Liver (tissue), 9 donors: ENCODE data around the gene CLEC16A. TPM values are rescaled to one million over a fixed set of nuclear protein-coding genes. Genes with fewer than 3 reads are reported as not detected.

Experiments used
- DNase-seq: peaks from one replicate; pipeline ENCODE4 v3.0.0-alpha.2; 2017; ENCODE audit warnings: low spot score
- H3K27ac ChIP-seq, 2 donors: one replicate each; pipeline ENCODE4 v1.7.0; 2013; ENCODE audit warnings: inconsistent platforms in 2 of 2, low read length in 2 of 2, control low read depth in 1 of 2, low read depth in 1 of 2, mild to moderate bottlenecking in 1 of 2
- H3K27me3 ChIP-seq, 4 donors: one replicate each; pipeline versions ENCODE4 v1.6.1 to v1.7.0; 2013; ENCODE audit warnings: low read length in 3 of 4, inconsistent platforms in 1 of 4, mild to moderate bottlenecking in 1 of 4, moderate library complexity in 1 of 4; ENCODE audit not compliant: control insufficient read depth in 4 of 4, insufficient read depth in 4 of 4
- H3K36me3 ChIP-seq, 4 donors: one replicate each; pipeline versions ENCODE4 v1.6.1 to v1.7.0; 2013; ENCODE audit warnings: low read length in 3 of 4, mild to moderate bottlenecking in 3 of 4, low read depth in 1 of 4, moderate library complexity in 1 of 4; ENCODE audit not compliant: control insufficient read depth in 4 of 4, insufficient read depth in 3 of 4
- H3K4me1 ChIP-seq, 4 donors: one replicate each; pipeline versions ENCODE4 v1.6.1 to v1.7.0; 2013; ENCODE audit warnings: low read length in 3 of 4, mild to moderate bottlenecking in 3 of 4, moderate library complexity in 1 of 4; ENCODE audit not compliant: control insufficient read depth in 4 of 4, insufficient read depth in 4 of 4
- H3K4me3 ChIP-seq, 3 donors: one replicate each; pipeline versions ENCODE4 v1.6.1 to v1.7.0; 2013; ENCODE audit warnings: low read length in 3 of 3, control low read depth in 1 of 3, low read depth in 1 of 3, mild to moderate bottlenecking in 1 of 3
- H3K9ac ChIP-seq, 2 donors: one replicate each; pipeline ENCODE4 v1.7.0; 2013; ENCODE audit warnings: low read length in 2 of 2, mild to moderate bottlenecking in 2 of 2, moderate library complexity in 2 of 2, control low read depth in 1 of 2, low read depth in 1 of 2
- H3K9me3 ChIP-seq, 4 donors: one replicate each; pipeline versions ENCODE4 v1.6.1 to v1.7.0; 2013; ENCODE audit warnings: low read length in 3 of 4; ENCODE audit not compliant: control insufficient read depth in 4 of 4
- ATF3 ChIP-seq: IDR thresholded peaks from 2 replicates; pipeline ENCODE4 v1.6.1; 2016; ENCODE audit warnings: antibody characterized with exemption
- CTCF ChIP-seq: fragments of 150-350 bp; IDR thresholded peaks from 2 replicates; pipeline ENCODE4 v1.5.1; 2017; ENCODE audit warnings: improper control_type of control experiment, low read depth, low read length; ENCODE audit not compliant: missing input control
- EGR1 ChIP-seq, 2 donors: IDR thresholded peaks; 2 replicates each; pipeline ENCODE4 v1.6.1; 2016 to 2018; ENCODE audit warnings: antibody characterized with exemption in 2 of 2, low read depth in 2 of 2
- FOXA1 ChIP-seq: IDR thresholded peaks from 2 replicates; pipeline ENCODE4 v1.6.1; 2016; ENCODE audit warnings: antibody characterized with exemption
- FOXA2 ChIP-seq: IDR thresholded peaks from 2 replicates; pipeline ENCODE4 v1.6.1; 2016; ENCODE audit warnings: antibody characterized with exemption
- GABPA ChIP-seq, 2 donors: IDR thresholded peaks in 1 of 2; conservative IDR thresholded peaks in 1 of 2; 2 replicates each; pipeline ENCODE4 v1.6.1; 2016; ENCODE audit warnings: antibody characterized with exemption in 2 of 2, mild to moderate bottlenecking in 1 of 2, moderate library complexity in 1 of 2
- HNF4A ChIP-seq, 2 donors: conservative IDR thresholded peaks; 2 replicates each; pipeline ENCODE4 v1.6.1; 2016; ENCODE audit warnings: antibody characterized with exemption in 2 of 2, mild to moderate bottlenecking in 2 of 2
- HNF4G ChIP-seq: IDR thresholded peaks from 2 replicates; pipeline ENCODE4 v1.6.1; 2016; ENCODE audit warnings: antibody characterized with exemption
- JUND ChIP-seq, 2 donors: IDR thresholded peaks; 2 replicates each; pipeline ENCODE4 v1.6.1; 2016; ENCODE audit warnings: antibody characterized with exemption in 2 of 2
- MAX ChIP-seq: IDR thresholded peaks from 2 replicates; pipeline ENCODE4 v1.6.1; 2016; ENCODE audit warnings: antibody characterized with exemption
- NR2F2 ChIP-seq: IDR thresholded peaks from 2 replicates; pipeline ENCODE4 v1.6.1; 2016; ENCODE audit warnings: antibody characterized with exemption
- RAD21 ChIP-seq, 2 donors: IDR thresholded peaks; 2 replicates each; pipeline ENCODE4 v1.6.1; 2016; ENCODE audit warnings: antibody characterized with exemption in 2 of 2, mild to moderate bottlenecking in 2 of 2
- REST ChIP-seq: IDR thresholded peaks from 2 replicates; pipeline ENCODE4 v1.6.1; 2016; ENCODE audit warnings: antibody characterized with exemption, mild to moderate bottlenecking
- RXRA ChIP-seq, 2 donors: IDR thresholded peaks; 2 replicates each; pipeline ENCODE4 v1.6.1; 2017 to 2018; ENCODE audit warnings: antibody characterized with exemption in 2 of 2, mild to moderate bottlenecking in 1 of 2
- SP1 ChIP-seq: IDR thresholded peaks from 2 replicates; pipeline ENCODE4 v1.6.1; 2018; ENCODE audit warnings: antibody characterized with exemption, mild to moderate bottlenecking
- TAF1 ChIP-seq: conservative IDR thresholded peaks from 2 replicates; pipeline ENCODE4 v1.6.1; 2016; ENCODE audit warnings: antibody characterized with exemption, mild to moderate bottlenecking
- YY1 ChIP-seq: IDR thresholded peaks from 2 replicates; pipeline ENCODE4 v1.6.1; 2016; ENCODE audit warnings: antibody characterized with exemption, mild to moderate bottlenecking
- ZBTB33 ChIP-seq: IDR thresholded peaks from 2 replicates; pipeline ENCODE4 v1.6.1; 2016; ENCODE audit warnings: antibody characterized with exemption
- WGBS: extraction: QIAGEN DNeasy Blood & Tissue Kit; methylation state at CpG from one replicate; pipeline ENCODE4 v1.1.7; 2013; 5-methylcytosine and 5-hydroxymethylcytosine counted together
- polyA plus RNA-seq, 2 donors: library from polyadenylated mRNA; stranded (reverse) in 1 of 2; unstranded in 1 of 2; fragments of 200-250 nt in 1 of 2; fragments of >200 nt in 1 of 2; fragmentation: Nextera tagmentation in 1 of 2; extraction: Ambion mirVana in 1 of 2; gene quantifications; one replicate each; pipeline versions ENCODE4 v1.2.1 to v1.2.3, GENCODE V29; 2013 to 2015
- total RNA-seq, 2 donors: library from RNA; depleted of rRNA; stranded (reverse); fragments of >200 nt; gene quantifications; one replicate each; pipeline ENCODE4 v1.2.3, GENCODE V29; 2014
- donor health status: healthy.
- donor health status: healthy.
- donor health status: healthy.
- donor health status: healthy.
- donor health status: healthy.

Gene CLEC16A
- total and polyA plus RNA-seq, 4 donors = 9.7 to 23.0 (median 17.4) TPM

GRCh38 chr16:10921536-10922327 lies 22.6 kb upstream of the CLEC16A start:
- H3K9ac ChIP-seq = no peak overlapping the region
- TF ChIP-seq HNF4A (conservative IDR thresholded peaks at IDR 0.05) (no peak), RXRA (IDR thresholded peaks at IDR 0.05) (peak in 1 of 2 donors; percentile 7), FOXA2 (no peak), YY1 (peak; percentile 25)

GRCh38 chr16:10922328-10923145 lies 21.8 kb upstream of the CLEC16A start:
- TF ChIP-seq HNF4G = no peak
- no peak for TF ChIP-seq FOXA2
- TF ChIP-seq EGR1 (IDR thresholded peaks at IDR 0.05; ENCODE audit: low read depth in 2 of 2) = no peak
- TF ChIP-seq CTCF = no peak
- TF ChIP-seq TAF1 = no peak
- peak; percentile 27 for TF ChIP-seq SP1
- no peak for TF ChIP-seq ATF3
- no peak for TF ChIP-seq REST
- TF ChIP-seq ZBTB33 = no peak
- peak; percentile 56 for TF ChIP-seq MAX
- peak; percentile 24 for TF ChIP-seq YY1
- no peak for TF ChIP-seq NR2F2
- no peak for TF ChIP-seq RAD21 (IDR thresholded peaks at IDR 0.05)
- TF ChIP-seq HNF4A (conservative IDR thresholded peaks at IDR 0.05) = peak; percentile 12 to 34
- no peak for TF ChIP-seq JUND (IDR thresholded peaks at IDR 0.05)
- no peak for TF ChIP-seq GABPA (IDR thresholded peaks at IDR 0.05 in 1 of 2, conservative IDR thresholded peaks at IDR 0.05 in 1 of 2)
- peak; percentile 58 to 78 for TF ChIP-seq RXRA (IDR thresholded peaks at IDR 0.05)
- TF ChIP-seq FOXA1 = no peak
- H3K36me3 ChIP-seq = peaks cover 0 to 9% (median 3%) of the 10 kb centered on the region in 4 donors
- H3K27me3 ChIP-seq = no peaks in the 10 kb centered on the region
- H3K4me3 ChIP-seq = no peak overlapping the region
- H3K9ac ChIP-seq = no peak overlapping the region
- no peaks in the 10 kb centered on the region for H3K9me3 ChIP-seq
- no peak for DNase-seq
- peaks cover 13 to 75% (median 69%) of the 10 kb centered on the region in 4 donors for H3K4me1 ChIP-seq
- 47% methylated on average over 14 of the region's 14 CpGs for WGBS
- peak overlapping the region; percentile 68 to 86 for H3K27ac ChIP-seq

More at GRCh38 chr16:10921536-10922327, 22.6 kb upstream of the CLEC16A start:
- 39% methylated on average over 10 of the region's 10 CpGs for WGBS
- no peak for DNase-seq
- H3K36me3 ChIP-seq = peaks cover 0 to 9% (median 2%) of the 10 kb centered on the region in 4 donors
- peaks cover 13 to 67% (median 61%) of the 10 kb centered on the region in 4 donors for H3K4me1 ChIP-seq
- no peaks in the 10 kb centered on the region for H3K9me3 ChIP-seq
- peak overlapping the region; percentile 68 to 86 for H3K27ac ChIP-seq
- no peak overlapping the region for H3K4me3 ChIP-seq
- no peaks in the 10 kb centered on the region for H3K27me3 ChIP-seq
